Body of pancreas (tissue), 4 donors: ENCODE data around the gene DHX36.

Source experiments
- POLR2A ChIP-seq, 3 donors: fragments of 450-650 bp; IDR thresholded peaks; one replicate each; pipeline ENCODE4 v1.6.1; 2016; ENCODE audit warnings: antibody characterized with exemption in 3 of 3, mild to moderate bottlenecking in 2 of 3
- TF ChIP-seq, protein P1 (sequence below), 7 experiments: fragments of 450-650 bp in 4 of 7; fragments of 200-600 bp in 3 of 7; sonication (generic) in 3 of 7; IDR thresholded peaks; one replicate each; pipeline ENCODE4 v1.5.1; 2016 to 2019; ENCODE audit warnings: antibody characterized with exemption in 7 of 7

DNA sequence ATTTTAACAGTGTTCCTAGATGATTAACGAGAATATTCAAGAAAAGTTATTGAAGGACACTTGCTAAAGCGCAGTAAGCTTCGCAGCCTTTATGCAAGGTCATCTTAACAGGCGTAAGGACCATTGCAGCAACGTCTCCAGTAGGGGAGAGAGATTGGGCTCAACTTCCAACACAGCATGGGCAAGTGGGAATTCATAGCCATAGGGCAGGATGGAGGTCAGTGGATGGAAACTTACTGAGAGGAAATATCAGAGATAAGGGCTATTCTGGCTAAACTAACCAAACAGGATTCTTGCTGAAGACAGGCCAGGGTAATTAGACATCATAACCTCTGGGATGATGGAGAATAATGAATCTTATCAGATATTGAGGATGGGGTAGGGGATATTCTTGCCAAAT is 82.8 kb downstream of the DHX36 start:
- TF ChIP-seq, protein P1, sequence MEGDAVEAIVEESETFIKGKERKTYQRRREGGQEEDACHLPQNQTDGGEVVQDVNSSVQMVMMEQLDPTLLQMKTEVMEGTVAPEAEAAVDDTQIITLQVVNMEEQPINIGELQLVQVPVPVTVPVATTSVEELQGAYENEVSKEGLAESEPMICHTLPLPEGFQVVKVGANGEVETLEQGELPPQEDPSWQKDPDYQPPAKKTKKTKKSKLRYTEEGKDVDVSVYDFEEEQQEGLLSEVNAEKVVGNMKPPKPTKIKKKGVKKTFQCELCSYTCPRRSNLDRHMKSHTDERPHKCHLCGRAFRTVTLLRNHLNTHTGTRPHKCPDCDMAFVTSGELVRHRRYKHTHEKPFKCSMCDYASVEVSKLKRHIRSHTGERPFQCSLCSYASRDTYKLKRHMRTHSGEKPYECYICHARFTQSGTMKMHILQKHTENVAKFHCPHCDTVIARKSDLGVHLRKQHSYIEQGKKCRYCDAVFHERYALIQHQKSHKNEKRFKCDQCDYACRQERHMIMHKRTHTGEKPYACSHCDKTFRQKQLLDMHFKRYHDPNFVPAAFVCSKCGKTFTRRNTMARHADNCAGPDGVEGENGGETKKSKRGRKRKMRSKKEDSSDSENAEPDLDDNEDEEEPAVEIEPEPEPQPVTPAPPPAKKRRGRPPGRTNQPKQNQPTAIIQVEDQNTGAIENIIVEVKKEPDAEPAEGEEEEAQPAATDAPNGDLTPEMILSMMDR (IDR thresholded peaks at IDR 0.05): no peak
- no peak for TF ChIP-seq POLR2A (IDR thresholded peaks at IDR 0.05)
